ENCODE results near the gene SH3BP5L. TPM values are rescaled to one million over a fixed set of nuclear protein-coding genes. Genes with fewer than 3 reads are reported as not detected.

Gene SH3BP5L
- total and polyA plus RNA-seq, 2 of the 13 experiments (the other 11 are each of a cell fraction or from before 2014, with no cell fraction given) = 10.3 to 14.9 TPM

DNA sequence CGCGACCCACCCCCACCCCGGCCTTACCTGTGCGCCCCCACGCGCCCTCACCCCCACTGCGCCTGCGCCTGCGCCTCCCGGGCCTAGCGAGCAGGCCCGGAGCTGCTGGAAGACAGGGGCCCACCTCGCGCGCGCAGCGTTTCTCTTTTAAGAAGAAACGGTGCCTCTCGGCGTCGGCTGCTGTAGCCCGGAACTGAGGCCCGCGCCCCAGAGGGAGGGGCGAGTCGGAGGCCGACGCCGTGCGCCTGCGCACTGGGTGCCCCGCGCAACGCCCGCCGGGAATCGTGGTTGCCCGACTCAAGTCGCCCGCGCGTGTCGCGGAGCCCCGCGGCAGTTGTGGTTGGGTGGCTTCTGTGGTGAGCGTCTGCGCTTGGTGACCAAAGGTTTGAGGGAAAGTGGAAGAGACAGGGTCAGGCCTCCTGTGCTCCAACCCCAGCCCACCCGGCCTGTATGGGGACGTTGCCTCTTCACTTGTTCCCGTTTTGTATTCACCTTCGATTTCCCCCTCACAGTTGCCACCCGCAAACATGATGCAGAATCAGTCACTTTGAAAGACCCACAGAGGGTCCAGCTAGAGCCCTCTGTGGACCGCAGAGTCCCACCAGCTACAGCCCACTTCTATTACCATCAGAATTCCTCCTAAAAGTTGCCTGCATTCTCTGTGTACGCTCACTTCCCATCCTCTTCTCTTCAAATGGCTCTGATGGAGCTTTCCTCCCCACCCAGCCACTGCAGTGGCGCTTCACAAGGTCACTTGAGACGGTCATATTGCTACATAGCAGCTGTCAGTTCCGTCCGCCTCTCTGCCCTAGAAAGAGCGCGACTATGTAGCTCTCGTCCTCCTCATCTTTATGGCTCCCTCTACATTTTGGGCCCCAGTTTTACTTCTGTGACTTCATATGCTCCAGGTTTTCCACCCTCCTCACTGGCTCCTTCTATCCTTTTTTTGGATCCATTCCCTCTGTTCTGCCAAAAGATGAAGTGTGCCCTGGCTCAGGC is 33.5 kb upstream of the SH3BP5L start, which contains the start of gene ZNF692 (continued):
- TF ChIP-seq, protein P1, sequence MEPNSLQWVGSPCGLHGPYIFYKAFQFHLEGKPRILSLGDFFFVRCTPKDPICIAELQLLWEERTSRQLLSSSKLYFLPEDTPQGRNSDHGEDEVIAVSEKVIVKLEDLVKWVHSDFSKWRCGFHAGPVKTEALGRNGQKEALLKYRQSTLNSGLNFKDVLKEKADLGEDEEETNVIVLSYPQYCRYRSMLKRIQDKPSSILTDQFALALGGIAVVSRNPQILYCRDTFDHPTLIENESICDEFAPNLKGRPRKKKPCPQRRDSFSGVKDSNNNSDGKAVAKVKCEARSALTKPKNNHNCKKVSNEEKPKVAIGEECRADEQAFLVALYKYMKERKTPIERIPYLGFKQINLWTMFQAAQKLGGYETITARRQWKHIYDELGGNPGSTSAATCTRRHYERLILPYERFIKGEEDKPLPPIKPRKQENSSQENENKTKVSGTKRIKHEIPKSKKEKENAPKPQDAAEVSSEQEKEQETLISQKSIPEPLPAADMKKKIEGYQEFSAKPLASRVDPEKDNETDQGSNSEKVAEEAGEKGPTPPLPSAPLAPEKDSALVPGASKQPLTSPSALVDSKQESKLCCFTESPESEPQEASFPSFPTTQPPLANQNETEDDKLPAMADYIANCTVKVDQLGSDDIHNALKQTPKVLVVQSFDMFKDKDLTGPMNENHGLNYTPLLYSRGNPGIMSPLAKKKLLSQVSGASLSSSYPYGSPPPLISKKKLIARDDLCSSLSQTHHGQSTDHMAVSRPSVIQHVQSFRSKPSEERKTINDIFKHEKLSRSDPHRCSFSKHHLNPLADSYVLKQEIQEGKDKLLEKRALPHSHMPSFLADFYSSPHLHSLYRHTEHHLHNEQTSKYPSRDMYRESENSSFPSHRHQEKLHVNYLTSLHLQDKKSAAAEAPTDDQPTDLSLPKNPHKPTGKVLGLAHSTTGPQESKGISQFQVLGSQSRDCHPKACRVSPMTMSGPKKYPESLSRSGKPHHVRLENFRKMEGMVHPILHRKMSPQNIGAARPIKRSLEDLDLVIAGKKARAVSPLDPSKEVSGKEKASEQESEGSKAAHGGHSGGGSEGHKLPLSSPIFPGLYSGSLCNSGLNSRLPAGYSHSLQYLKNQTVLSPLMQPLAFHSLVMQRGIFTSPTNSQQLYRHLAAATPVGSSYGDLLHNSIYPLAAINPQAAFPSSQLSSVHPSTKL (CRISPR knock-in tag; IDR thresholded peaks at IDR 0.05) = no peak
- TF ChIP-seq ATRX (CRISPR knock-in tag; IDR thresholded peaks at IDR 0.05; ENCODE audit: borderline replicate concordance) (no peak), GLI4 (CRISPR knock-in tag; IDR thresholded peaks at IDR 0.05; ENCODE audit: borderline replicate concordance) (no peak), PHF5A (CRISPR knock-in tag; IDR thresholded peaks at IDR 0.05; ENCODE audit: low read depth, unreplicated experiment) (no peak), JUNB (CRISPR knock-in tag; IDR thresholded peaks at IDR 0.05; ENCODE audit: borderline replicate concordance) (no peak), MAFF (IDR thresholded peaks at IDR 0.05; ENCODE audit: low read depth, low read length) (no peak), CHCHD3 (CRISPR knock-in tag; IDR thresholded peaks at IDR 0.05) (no peak)
- TF ChIP-seq, protein P2, sequence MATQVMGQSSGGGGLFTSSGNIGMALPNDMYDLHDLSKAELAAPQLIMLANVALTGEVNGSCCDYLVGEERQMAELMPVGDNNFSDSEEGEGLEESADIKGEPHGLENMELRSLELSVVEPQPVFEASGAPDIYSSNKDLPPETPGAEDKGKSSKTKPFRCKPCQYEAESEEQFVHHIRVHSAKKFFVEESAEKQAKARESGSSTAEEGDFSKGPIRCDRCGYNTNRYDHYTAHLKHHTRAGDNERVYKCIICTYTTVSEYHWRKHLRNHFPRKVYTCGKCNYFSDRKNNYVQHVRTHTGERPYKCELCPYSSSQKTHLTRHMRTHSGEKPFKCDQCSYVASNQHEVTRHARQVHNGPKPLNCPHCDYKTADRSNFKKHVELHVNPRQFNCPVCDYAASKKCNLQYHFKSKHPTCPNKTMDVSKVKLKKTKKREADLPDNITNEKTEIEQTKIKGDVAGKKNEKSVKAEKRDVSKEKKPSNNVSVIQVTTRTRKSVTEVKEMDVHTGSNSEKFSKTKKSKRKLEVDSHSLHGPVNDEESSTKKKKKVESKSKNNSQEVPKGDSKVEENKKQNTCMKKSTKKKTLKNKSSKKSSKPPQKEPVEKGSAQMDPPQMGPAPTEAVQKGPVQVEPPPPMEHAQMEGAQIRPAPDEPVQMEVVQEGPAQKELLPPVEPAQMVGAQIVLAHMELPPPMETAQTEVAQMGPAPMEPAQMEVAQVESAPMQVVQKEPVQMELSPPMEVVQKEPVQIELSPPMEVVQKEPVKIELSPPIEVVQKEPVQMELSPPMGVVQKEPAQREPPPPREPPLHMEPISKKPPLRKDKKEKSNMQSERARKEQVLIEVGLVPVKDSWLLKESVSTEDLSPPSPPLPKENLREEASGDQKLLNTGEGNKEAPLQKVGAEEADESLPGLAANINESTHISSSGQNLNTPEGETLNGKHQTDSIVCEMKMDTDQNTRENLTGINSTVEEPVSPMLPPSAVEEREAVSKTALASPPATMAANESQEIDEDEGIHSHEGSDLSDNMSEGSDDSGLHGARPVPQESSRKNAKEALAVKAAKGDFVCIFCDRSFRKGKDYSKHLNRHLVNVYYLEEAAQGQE (IDR thresholded peaks at IDR 0.05; ENCODE audit: borderline replicate concordance in 1 of 2, low read depth in 1 of 2, low read length in 2 of 2) = peak in 1 of 2 experiments; percentile 44; a peak in 1 of 4 replicates
- TF ChIP-seq, protein P3, sequence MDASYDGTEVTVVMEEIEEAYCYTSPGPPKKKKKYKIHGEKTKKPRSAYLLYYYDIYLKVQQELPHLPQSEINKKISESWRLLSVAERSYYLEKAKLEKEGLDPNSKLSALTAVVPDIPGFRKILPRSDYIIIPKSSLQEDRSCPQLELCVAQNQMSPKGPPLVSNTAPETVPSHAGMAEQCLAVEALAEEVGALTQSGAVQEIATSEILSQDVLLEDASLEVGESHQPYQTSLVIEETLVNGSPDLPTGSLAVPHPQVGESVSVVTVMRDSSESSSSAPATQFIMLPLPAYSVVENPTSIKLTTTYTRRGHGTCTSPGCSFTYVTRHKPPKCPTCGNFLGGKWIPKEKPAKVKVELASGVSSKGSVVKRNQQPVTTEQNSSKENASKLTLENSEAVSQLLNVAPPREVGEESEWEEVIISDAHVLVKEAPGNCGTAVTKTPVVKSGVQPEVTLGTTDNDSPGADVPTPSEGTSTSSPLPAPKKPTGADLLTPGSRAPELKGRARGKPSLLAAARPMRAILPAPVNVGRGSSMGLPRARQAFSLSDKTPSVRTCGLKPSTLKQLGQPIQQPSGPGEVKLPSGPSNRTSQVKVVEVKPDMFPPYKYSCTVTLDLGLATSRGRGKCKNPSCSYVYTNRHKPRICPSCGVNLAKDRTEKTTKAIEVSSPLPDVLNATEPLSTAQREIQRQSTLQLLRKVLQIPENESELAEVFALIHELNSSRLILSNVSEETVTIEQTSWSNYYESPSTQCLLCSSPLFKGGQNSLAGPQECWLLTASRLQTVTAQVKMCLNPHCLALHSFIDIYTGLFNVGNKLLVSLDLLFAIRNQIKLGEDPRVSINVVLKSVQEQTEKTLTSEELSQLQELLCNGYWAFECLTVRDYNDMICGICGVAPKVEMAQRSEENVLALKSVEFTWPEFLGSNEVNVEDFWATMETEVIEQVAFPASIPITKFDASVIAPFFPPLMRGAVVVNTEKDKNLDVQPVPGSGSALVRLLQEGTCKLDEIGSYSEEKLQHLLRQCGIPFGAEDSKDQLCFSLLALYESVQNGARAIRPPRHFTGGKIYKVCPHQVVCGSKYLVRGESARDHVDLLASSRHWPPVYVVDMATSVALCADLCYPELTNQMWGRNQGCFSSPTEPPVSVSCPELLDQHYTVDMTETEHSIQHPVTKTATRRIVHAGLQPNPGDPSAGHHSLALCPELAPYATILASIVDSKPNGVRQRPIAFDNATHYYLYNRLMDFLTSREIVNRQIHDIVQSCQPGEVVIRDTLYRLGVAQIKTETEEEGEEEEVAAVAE (CRISPR knock-in tag; IDR thresholded peaks at IDR 0.05; ENCODE audit: borderline replicate concordance) = no peak
- TF ChIP-seq, protein P4, sequence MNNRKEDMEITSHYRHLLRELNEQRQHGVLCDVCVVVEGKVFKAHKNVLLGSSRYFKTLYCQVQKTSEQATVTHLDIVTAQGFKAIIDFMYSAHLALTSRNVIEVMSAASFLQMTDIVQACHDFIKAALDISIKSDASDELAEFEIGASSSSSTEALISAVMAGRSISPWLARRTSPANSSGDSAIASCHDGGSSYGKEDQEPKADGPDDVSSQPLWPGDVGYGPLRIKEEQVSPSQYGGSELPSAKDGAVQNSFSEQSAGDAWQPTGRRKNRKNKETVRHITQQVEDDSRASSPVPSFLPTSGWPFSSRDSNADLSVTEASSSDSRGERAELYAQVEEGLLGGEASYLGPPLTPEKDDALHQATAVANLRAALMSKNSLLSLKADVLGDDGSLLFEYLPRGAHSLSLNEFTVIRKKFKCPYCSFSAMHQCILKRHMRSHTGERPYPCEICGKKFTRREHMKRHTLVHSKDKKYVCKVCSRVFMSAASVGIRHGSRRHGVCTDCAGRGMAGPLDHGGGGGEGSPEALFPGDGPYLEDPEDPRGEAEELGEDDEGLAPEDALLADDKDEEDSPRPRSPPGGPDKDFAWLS (CRISPR knock-in tag; IDR thresholded peaks at IDR 0.05; ENCODE audit: borderline replicate concordance) = no peak
